GM04503 (cell line): ENCODE data around the gene PDE1A.
"Not testable (repeated sequence)": the region's sequence is repeated elsewhere in the genome, so short reads cannot be mapped to it uniquely, and the experiment has no call there.

Experiments
- DNase-seq: peaks from one replicate; pipeline ENCODE4 v3.0.0-alpha.2; 2012; ENCODE audit warnings: low read depth

Gene PDE1A

GRCh38 chr2:182406221-182406620 is 20.6 kb downstream of the PDE1A start:
- no peak for DNase-seq

- DNase-seq, result no peak
These were observed 21.8 kb downstream of the PDE1A start for GRCh38 chr2:182404975-182405561.

- DNase-seq, result no peak
These were observed 22.7 kb downstream of the PDE1A start for GRCh38 chr2:182404092-182404491.

GRCh38 chr2:182393270-182393760 is 33.5 kb downstream of the PDE1A start:
- no peak for DNase-seq

GRCh38 chr2:182391443-182391842 is 35.4 kb downstream of the PDE1A start:
- DNase-seq, result no peak

- not testable (repeated sequence) for DNase-seq
These were observed 40.5 kb downstream of the PDE1A start for GRCh38 chr2:182386267-182386880.

GRCh38 chr2:182384860-182385259 is 42.0 kb downstream of the PDE1A start:
- no peak for DNase-seq

- no peak for DNase-seq
These were observed 45.6 kb downstream of the PDE1A start for GRCh38 chr2:182381225-182381624.

- DNase-seq, result no peak
These were observed 47.6 kb downstream of the PDE1A start for GRCh38 chr2:182379241-182379640.

GRCh38 chr2:182378759-182379158 is 48.1 kb downstream of the PDE1A start:
- DNase-seq, result no peak

GRCh38 chr2:182377467-182377866 is 49.4 kb downstream of the PDE1A start:
- no peak for DNase-seq

- no peak for DNase-seq
These were observed 51.0 kb downstream of the PDE1A start for GRCh38 chr2:182375862-182376261.

- peak; percentile 67 for DNase-seq
These were observed 54.2 kb downstream of the PDE1A start for GRCh38 chr2:182372661-182373060.

GRCh38 chr2:182368996-182369395 is 57.8 kb downstream of the PDE1A start:
- DNase-seq, result no peak

GRCh38 chr2:182368446-182368845 is 58.4 kb downstream of the PDE1A start:
- DNase-seq, result peak; percentile 69

GRCh38 chr2:182367401-182367800 is 59.4 kb downstream of the PDE1A start:
- no peak for DNase-seq

- peak; percentile 90 for DNase-seq
These were observed 60.2 kb downstream of the PDE1A start for GRCh38 chr2:182366628-182367027.

- DNase-seq, result no peak
These were observed 61.0 kb downstream of the PDE1A start for GRCh38 chr2:182365855-182366254.

GRCh38 chr2:182361477-182361876 is 65.4 kb downstream of the PDE1A start:
- no peak for DNase-seq

- DNase-seq, result no peak
These were observed 66.1 kb downstream of the PDE1A start for GRCh38 chr2:182360663-182361260.

GRCh38 chr2:182359990-182360662 is 66.7 kb downstream of the PDE1A start:
- no peak for DNase-seq

- no peak for DNase-seq
These were observed 67.5 kb downstream of the PDE1A start for GRCh38 chr2:182359027-182359989.
